ENCODE measurements around the gene KLHL21. TPM values are rescaled to one million over a fixed set of nuclear protein-coding genes. Genes with fewer than 3 reads are reported as not detected.

The KLHL21 gene
- total RNA-seq, 1 experiment from 2014 or later, result 38.0 TPM

DNA sequence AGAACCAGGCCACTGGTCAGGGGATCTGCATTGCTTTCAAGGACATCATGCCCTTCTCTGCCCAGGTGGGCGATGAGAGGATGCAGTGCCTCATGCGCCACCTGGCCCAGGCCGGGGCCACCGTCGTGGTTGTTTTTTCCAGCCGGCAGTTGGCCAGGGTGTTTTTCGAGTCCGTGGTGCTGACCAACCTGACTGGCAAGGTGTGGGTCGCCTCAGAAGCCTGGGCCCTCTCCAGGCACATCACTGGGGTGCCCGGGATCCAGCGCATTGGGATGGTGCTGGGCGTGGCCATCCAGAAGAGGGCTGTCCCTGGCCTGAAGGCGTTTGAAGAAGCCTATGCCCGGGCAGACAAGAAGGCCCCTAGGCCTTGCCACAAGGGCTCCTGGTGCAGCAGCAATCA is 27.9 kb downstream of the KLHL21 start:
- no peak for TF ChIP-seq CTCF (conservative IDR thresholded peaks at IDR 0.05; ENCODE audit: low read depth, low read length)
- no peak for TF ChIP-seq EZH2 (IDR thresholded peaks at IDR 0.05; ENCODE audit: borderline replicate concordance, low read depth, low read length, poor library complexity, severe bottlenecking)
- no peaks in the 10 kb centered on the region for H3K9me3 ChIP-seq (ENCODE audit: low read depth, low read length, poor library complexity, severe bottlenecking)
- no peaks in the 10 kb centered on the region for H3K27me3 ChIP-seq (replicated peaks; ENCODE audit: insufficient read depth, low read depth, low read length, poor library complexity)
- H3K4me3 ChIP-seq (ENCODE audit: low read depth, low read length, poor library complexity, severe bottlenecking), result no peak overlapping the region
- CTCF ChIA-PET, result no interaction called here
- POLR2A ChIA-PET (ENCODE audit: low non-redundant PET), result no interaction called here
- H3K4me1 ChIP-seq (ENCODE audit: insufficient read depth, low read length, poor library complexity, severe bottlenecking), result peaks cover 4% of the 10 kb centered on the region
- no peak for DNase-seq (ENCODE audit: low spot score)
- intact Hi-C loops (cut with micrococcal nuclease; ENCODE audit: unreplicated experiment), result no loop called here
- no peaks in the 10 kb centered on the region for H3K36me3 ChIP-seq (ENCODE audit: insufficient read depth, low read length, poor library complexity, severe bottlenecking)
- no TSS peak for BruUV-seq (replicated peaks)
- no peak overlapping the region for H3K27ac ChIP-seq (ENCODE audit: low read depth, low read length, poor library complexity, severe bottlenecking)

- Histone ChIP-seq H3K27me3 (replicated peaks; ENCODE audit: insufficient read depth, low read depth, low read length, poor library complexity) (no peaks in the 10 kb centered on the region), H3K27ac (ENCODE audit: low read depth, low read length, poor library complexity, severe bottlenecking) (no peak overlapping the region), H3K9me3 (ENCODE audit: low read depth, low read length, poor library complexity, severe bottlenecking) (no peaks in the 10 kb centered on the region), H3K4me1 (ENCODE audit: insufficient read depth, low read length, poor library complexity, severe bottlenecking) (no peaks in the 10 kb centered on the region), H3K4me3 (ENCODE audit: low read depth, low read length, poor library complexity, severe bottlenecking) (no peak overlapping the region), H3K36me3 (ENCODE audit: insufficient read depth, low read length, poor library complexity, severe bottlenecking) (no peaks in the 10 kb centered on the region)
- BruUV-seq (replicated peaks), result no TSS peak
- intact Hi-C loops (cut with micrococcal nuclease; ENCODE audit: unreplicated experiment), result no loop called here
- no peak for DNase-seq (ENCODE audit: low spot score)
- POLR2A ChIA-PET (ENCODE audit: low non-redundant PET), result no interaction called here
- CTCF ChIA-PET, result no interaction called here
- TF ChIP-seq CTCF (conservative IDR thresholded peaks at IDR 0.05; ENCODE audit: low read depth, low read length) (no peak), EZH2 (IDR thresholded peaks at IDR 0.05; ENCODE audit: borderline replicate concordance, low read depth, low read length, poor library complexity, severe bottlenecking) (no peak)
Measured at GRCh38 chr1:6574025-6574620, 28.5 kb downstream of the KLHL21 start.

DNA sequence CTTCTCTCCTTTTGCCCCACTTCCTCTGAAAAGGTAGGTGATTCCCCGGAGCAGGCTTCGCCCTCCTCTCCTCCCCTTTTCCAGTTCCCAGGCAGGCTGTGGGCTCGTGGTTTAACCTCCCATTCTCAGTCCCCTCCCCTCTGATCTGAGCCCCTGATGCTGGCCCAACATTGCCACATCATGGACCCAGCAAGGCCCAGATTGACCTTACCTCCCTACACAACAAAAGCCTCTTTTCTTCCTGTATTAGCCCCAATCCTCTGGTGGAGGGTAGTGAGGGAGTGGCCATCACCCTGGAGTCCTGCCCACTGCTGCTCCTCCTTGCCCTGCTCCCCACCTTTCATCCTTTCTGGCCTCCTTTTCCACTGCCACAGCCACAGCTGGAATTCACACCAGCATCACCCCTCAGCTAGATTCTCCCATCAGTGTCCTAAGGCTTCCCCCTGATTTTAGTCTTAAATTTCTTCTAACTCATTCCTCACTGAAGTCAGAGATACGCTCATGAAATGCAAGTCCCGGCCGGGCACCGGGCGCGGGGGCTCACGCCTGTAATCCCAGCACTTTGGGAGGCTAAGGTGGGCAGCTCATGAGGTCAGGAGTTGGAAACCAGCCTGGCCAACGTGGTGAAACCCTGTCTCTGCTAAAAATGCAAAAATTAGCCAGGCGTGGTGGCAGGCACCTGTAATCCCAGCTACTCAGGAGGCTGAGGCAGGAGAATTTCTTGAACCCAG is 29.9 kb downstream of the KLHL21 start:
- Histone ChIP-seq H3K36me3 (ENCODE audit: insufficient read depth, low read length, poor library complexity, severe bottlenecking) (no peaks in the 10 kb centered on the region), H3K27ac (ENCODE audit: low read depth, low read length, poor library complexity, severe bottlenecking) (no peak overlapping the region), H3K4me1 (ENCODE audit: insufficient read depth, low read length, poor library complexity, severe bottlenecking) (no peaks in the 10 kb centered on the region), H3K4me3 (ENCODE audit: low read depth, low read length, poor library complexity, severe bottlenecking) (no peak overlapping the region), H3K9me3 (ENCODE audit: low read depth, low read length, poor library complexity, severe bottlenecking) (no peaks in the 10 kb centered on the region), H3K27me3 (replicated peaks; ENCODE audit: insufficient read depth, low read depth, low read length, poor library complexity) (no peaks in the 10 kb centered on the region)
- no peak for DNase-seq (ENCODE audit: low spot score)
- no peak for TF ChIP-seq CTCF (conservative IDR thresholded peaks at IDR 0.05; ENCODE audit: low read depth, low read length)
- TF ChIP-seq EZH2 (IDR thresholded peaks at IDR 0.05; ENCODE audit: borderline replicate concordance, low read depth, low read length, poor library complexity, severe bottlenecking), result no peak
- ChIA-PET POLR2A (ENCODE audit: low non-redundant PET) (no interaction called here), CTCF (no interaction called here)
- intact Hi-C loops (cut with micrococcal nuclease; ENCODE audit: unreplicated experiment), result no loop called here
- BruUV-seq (replicated peaks), result no TSS peak

Measured in A673 (cell line).